Activated T-cell treated with anti-CD3 and anti-CD28 coated beads, Interleukin-2, amount 50 U/mL, for 72 hours (primary cell): ENCODE data around the gene CRELD2. TPM values are rescaled to one million over a fixed set of nuclear protein-coding genes. Genes with fewer than 3 reads are reported as not detected.
"Not testable (repeated sequence)": the region's sequence is repeated elsewhere in the genome, so short reads cannot be mapped to it uniquely, and the experiment has no call there.

Source experiments
- ATAC-seq, 2 donors: fragments of 150-1000 bp; cut with Tn5 transposase; replicated peaks in 1 of 2; 2 replicates each; pipeline ENCODE4 v1.10.0; 2021; ENCODE audit warnings: moderate library complexity in 2 of 2, mild to moderate bottlenecking in 1 of 2
- DNase-seq, 2 donors: peaks; one replicate each; pipeline ENCODE4 v3.0.0; 2021 to 2022; ENCODE audit warnings: mixed read lengths in 1 of 2
- H3K27ac Mint-ChIP-seq: one replicate; pipeline ENCODE4 v1.8.0; 2022; ENCODE audit warnings: mild to moderate bottlenecking, moderate library complexity, mixed read lengths
- H3K27me3 Mint-ChIP-seq: one replicate; pipeline ENCODE4 v1.8.0; 2022; ENCODE audit warnings: low read depth, mixed read lengths
- H3K36me3 Mint-ChIP-seq, 2 donors: one replicate each; pipeline ENCODE4 v1.8.0; 2022; ENCODE audit warnings: mixed read lengths in 2 of 2, mild to moderate bottlenecking in 1 of 2; ENCODE audit not compliant: insufficient read depth in 2 of 2
- H3K4me1 Mint-ChIP-seq: one replicate; pipeline ENCODE4 v1.8.0; 2022; ENCODE audit warnings: low read depth, mixed read lengths
- H3K4me3 Mint-ChIP-seq, 2 donors: one replicate each; pipeline ENCODE4 v1.8.0; 2022; ENCODE audit warnings: mild to moderate bottlenecking in 2 of 2, mixed read lengths in 2 of 2, moderate library complexity in 2 of 2
- H3K9me3 Mint-ChIP-seq, 2 donors: one replicate each; pipeline ENCODE4 v1.8.0; 2022; ENCODE audit warnings: mixed read lengths in 2 of 2
- total RNA-seq, 2 donors: library from RNA; stranded (reverse); gene quantifications; one replicate each; pipeline ENCODE4 v1.2.3, GENCODE V29; 2022

Gene CRELD2
- total RNA-seq, 2 donors from 2014 or later, result 24.4 to 33.2 TPM

DNA sequence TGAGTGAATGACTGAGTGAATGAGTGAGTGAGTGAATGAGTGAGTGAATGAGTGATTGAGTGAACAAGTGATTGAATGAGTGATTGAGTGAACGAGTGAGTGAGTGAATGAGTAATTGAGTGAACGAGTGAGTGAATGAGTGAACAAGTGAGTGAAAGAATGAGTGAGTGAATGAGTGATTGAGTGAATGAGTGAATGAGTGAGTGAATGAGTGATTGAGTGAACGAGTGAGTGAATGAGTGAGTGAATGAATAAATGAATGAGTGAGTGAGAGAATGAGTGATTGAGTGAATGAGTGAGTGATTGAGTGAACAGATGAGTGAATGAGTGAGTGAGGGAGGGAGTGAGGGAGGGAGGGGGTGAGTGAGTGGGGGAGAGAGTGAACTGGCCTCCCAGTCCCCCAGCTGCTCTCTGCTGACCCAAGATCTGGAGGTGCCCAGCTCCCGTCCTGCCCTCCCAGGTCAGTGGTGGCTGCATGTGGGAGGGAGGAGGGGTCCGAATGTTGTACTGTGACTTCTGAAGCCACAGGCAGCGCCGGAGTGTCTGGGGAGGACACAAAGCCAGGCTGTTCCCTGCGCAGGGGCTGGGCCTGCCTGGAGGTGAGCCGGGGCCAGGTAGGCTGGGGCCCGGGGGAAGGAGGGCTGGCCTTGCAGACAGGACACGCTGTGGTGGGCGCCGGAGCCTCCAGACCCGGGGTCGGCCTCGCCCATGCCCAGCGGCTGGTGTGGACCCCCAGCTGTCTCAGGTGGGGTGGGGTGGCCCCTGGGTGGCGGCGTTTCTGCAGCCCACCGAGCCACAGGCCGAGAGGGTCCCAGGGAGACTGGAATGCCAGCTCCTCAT is 24.4 kb downstream of the CRELD2 start:
- no peak overlapping the region for H3K4me3 Mint-ChIP-seq
- H3K36me3 Mint-ChIP-seq, result no peaks in the 10 kb centered on the region
- H3K4me1 Mint-ChIP-seq, result peaks cover 14% of the 10 kb centered on the region
- peaks cover 0 to 3% of the 10 kb centered on the region in 2 donors for H3K9me3 Mint-ChIP-seq
- no peak overlapping the region for H3K27ac Mint-ChIP-seq
- no peak for ATAC-seq
- DNase-seq, result no peak
- no peaks in the 10 kb centered on the region for H3K27me3 Mint-ChIP-seq

DNA sequence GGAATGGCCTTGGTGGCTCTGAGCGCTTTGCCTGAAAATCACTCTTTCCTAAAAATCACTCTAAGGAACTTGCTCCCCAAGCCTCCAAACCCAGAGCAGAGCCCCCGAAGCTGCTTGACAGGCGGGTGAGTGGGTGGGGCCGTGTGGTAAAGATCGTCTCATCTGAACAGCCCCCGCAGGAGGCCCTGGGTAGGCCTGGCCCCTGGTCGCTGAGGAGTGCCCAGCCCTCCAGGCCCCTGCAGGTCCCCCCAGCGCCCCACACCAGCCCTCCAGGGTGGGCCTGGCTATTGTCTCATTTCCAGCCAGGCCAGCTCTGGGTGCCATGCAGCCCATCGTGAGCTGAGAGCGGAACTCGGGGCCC is 25.0 kb downstream of the CRELD2 start:
- DNase-seq, result no peak
- no peak overlapping the region for H3K4me3 Mint-ChIP-seq
- peaks cover 14% of the 10 kb centered on the region for H3K4me1 Mint-ChIP-seq
- ATAC-seq, result no peak
- H3K36me3 Mint-ChIP-seq, result no peaks in the 10 kb centered on the region
- no peak overlapping the region for H3K27ac Mint-ChIP-seq
- H3K9me3 Mint-ChIP-seq, result peaks cover 0 to 3% of the 10 kb centered on the region in 2 donors
- H3K27me3 Mint-ChIP-seq, result no peaks in the 10 kb centered on the region

DNA sequence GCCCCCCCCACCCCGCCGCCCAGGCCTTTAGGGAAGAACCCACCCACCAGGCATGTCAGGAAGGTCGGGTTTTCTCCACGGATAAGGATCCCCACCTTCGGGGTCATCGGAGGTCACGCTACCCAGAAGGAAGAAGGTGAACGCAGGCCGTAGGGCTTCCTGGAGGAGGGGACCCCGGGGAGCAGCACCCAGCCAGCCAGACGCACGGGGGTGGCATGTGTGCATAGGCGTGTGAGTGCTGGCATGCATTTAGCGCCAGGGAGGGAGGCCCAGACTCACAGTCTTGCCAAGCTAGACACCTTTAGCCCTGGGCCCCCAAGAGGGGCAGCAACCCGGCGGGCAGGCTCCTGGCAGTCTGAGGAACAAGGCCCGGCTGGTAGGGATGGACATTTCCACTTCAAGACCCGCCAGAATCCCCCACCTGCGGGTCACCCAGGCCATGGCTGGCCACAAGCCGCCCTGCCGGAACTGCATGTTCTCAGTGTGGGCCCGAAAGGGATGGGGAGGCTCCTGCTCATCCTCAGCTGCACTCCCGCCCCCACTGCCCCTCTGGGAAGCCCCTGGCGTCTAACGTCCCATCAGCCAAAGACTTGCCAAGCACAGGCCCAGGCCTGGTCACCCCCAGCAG is 25.5 kb downstream of the CRELD2 start:
- H3K27me3 Mint-ChIP-seq, result no peaks in the 10 kb centered on the region
- ATAC-seq (no peak), DNase-seq (no peak)
- H3K27ac Mint-ChIP-seq, result no peak overlapping the region
- no peak overlapping the region for H3K4me3 Mint-ChIP-seq
- H3K9me3 Mint-ChIP-seq, result peaks cover 0 to 3% of the 10 kb centered on the region in 2 donors
- H3K36me3 Mint-ChIP-seq, result no peaks in the 10 kb centered on the region
- peaks cover 14% of the 10 kb centered on the region for H3K4me1 Mint-ChIP-seq

DNA sequence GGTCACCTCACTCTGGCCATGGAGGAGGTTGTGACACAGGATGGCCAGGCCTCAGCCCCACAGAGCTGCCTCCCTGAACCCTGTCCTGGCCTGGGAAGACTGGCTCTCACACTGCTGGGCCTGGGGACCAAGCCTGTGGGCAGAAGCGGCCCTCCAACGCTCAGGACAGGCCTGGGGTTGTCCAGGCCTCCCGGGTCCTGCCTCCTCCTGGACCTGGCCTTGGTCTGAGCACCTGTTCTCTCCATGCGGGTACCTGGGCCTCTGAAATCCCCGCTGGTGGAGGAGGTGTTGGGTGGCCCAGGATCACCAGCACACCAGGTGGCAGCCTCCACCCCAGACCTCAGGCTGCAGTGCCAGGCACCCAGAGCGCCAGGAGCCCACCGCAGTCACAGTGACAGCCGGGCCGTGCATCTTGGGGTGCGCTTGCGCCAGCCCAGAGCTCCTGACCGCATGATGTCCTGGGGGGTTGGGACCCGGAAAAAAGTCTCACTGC is 26.0 kb downstream of the CRELD2 start:
- ATAC-seq (peak in 1 of 2 donors; percentile 14), DNase-seq (no peak)
- H3K9me3 Mint-ChIP-seq, result peaks cover 0 to 3% of the 10 kb centered on the region in 2 donors
- no peaks in the 10 kb centered on the region for H3K27me3 Mint-ChIP-seq
- H3K4me3 Mint-ChIP-seq, result no peak overlapping the region
- peaks cover 10% of the 10 kb centered on the region for H3K4me1 Mint-ChIP-seq
- no peak overlapping the region for H3K27ac Mint-ChIP-seq
- H3K36me3 Mint-ChIP-seq, result no peaks in the 10 kb centered on the region

DNA sequence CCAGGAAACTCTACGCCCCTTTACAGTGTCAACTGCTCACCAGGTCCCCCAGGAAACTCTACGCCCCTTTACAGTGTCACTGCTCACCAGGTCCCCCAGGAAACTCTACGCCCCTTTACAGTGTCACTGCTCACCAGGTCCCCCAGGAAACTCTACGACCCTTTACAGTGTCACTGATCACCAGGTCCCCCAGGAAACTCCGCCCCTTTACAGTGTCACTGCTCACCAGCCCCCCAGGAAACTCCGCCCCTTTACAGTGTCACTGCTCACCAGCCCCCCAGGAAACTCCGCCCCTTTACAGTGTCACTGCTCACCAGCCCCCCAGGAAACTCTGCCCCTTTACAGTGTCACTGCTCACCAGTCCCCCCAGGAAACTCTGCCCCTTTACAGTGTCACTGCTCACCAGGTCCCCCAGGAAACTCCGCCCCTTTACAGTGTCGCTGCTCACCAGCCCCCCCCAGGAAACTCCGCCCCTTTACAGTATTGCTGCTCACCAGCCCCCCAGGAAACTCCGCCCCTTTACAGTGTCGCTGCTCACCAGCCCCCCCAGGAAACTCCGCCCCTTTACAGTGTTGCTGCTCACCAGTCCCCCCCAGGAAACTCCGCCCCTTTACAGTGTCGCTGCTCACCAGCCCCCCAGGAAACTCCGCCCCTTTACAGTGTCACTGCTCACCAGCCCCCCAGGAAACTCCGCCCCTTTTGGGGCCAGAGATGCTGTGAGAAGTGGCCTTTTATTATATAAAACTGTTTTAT is 26.8 kb downstream of the CRELD2 start:
- not testable (repeated sequence) for H3K4me1 Mint-ChIP-seq, H3K4me3 Mint-ChIP-seq, H3K27me3 Mint-ChIP-seq, H3K36me3 Mint-ChIP-seq, H3K9me3 Mint-ChIP-seq
- peak; percentile 58 to 71 for DNase-seq
- peak in 1 of 2 donors; percentile 20 for ATAC-seq
- peak overlapping the region; percentile 54 for H3K27ac Mint-ChIP-seq

DNA sequence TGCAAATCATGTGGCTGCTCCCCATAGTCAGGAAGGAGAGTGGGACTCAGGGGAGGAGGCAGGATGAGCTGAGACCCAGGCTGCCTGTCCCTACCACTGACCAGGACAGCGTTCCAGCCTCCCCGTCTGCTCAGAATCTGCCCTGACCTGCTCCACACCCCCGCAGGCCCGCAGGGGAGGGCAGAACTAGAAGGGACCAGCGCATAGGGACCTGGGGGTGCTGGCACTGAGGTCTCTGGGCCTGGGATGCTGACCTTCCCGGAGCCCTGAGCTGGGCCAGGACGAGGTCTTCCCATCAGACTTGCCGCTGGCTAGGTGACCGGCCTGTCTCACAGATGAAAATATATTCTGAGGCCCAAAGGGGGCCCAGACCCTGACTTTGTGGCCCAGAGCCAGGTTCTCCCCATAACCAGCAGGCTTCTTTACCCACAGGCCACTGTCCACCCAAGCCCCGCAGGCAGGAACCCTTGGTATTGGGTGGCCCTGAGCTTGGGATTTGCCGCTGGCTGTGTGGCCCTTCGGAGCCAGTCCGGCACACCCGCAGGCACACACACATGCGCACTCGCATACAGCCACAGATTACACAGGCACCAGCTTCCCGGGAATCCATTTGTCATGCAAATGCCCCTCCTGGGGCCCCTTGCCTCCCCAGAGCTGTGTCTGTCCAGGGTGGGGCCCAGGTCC is 28.3 kb downstream of the CRELD2 start:
- Mint-ChIP-seq H3K27me3 (no peaks in the 10 kb centered on the region), H3K4me1 (peaks cover 7% of the 10 kb centered on the region), H3K27ac (no peak overlapping the region), H3K36me3 (no peaks in the 10 kb centered on the region), H3K4me3 (no peak overlapping the region), H3K9me3 (no peaks in the 10 kb centered on the region)
- ATAC-seq (no peak), DNase-seq (no peak)

DNA sequence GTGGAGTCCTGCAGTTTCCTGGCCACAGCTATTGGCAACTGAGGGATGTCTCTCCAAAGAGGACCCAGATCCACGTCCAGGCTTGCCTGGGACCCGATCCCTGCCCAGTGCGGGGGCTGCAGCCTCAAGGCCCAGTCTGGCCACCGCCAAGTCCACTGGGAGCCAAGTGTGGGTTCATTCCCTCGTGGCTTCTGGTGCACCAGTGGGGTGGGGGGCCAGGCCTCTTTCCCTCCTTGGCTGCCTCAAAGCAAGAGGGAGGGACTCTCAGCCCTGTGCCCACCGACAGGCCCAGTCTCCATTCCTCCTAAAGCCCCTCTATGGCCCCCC is 28.8 kb downstream of the CRELD2 start:
- no peaks in the 10 kb centered on the region for H3K36me3 Mint-ChIP-seq
- H3K27me3 Mint-ChIP-seq, result no peaks in the 10 kb centered on the region
- no peak overlapping the region for H3K27ac Mint-ChIP-seq
- no peak overlapping the region for H3K4me3 Mint-ChIP-seq
- peaks cover 7% of the 10 kb centered on the region for H3K4me1 Mint-ChIP-seq
- ATAC-seq (no peak), DNase-seq (no peak)
- no peaks in the 10 kb centered on the region for H3K9me3 Mint-ChIP-seq

DNA sequence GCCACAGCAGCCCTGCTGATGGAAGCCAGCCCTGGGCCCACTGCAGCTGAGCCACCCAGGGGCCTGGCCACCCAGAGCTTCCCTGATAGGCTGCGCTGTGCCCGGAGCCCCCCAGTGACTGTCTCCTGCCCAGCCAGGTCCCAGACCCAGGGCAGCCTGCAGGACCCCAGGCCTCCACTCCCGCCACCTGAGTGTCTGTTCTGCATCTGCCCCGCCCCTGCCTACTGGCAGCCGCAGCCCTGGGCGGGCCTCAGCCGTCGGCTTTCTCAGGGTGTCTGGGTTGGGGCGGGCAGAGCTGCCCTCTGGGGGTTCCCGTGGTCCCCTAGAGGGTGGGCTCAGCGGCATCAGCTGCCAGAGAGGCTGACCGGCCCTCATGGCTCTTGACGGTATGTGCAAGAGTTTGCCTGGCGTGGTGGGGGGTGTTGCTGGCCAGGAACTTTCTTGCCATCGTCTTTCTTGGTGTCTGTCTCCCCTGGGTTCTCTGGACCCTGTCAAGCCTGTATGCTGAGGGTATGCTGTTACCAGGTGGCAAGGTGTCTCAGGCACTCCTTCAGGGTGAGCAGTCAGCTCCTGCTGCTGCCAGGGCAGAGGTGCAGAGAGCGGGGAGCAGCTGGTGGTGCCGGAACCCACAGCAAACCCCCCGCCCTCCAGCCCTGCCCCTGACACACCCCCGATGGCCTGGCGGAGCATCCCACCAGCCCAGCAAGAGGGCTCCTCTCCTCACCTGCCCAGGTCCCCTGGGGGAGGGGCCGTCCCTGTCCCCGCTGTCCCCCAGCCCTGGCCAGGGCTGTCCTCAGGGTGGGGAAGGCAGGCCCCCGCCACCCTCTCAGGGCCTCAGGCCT is 29.9 kb downstream of the CRELD2 start:
- Mint-ChIP-seq H3K4me1 (peaks cover 7% of the 10 kb centered on the region), H3K27me3 (no peaks in the 10 kb centered on the region)

DNA sequence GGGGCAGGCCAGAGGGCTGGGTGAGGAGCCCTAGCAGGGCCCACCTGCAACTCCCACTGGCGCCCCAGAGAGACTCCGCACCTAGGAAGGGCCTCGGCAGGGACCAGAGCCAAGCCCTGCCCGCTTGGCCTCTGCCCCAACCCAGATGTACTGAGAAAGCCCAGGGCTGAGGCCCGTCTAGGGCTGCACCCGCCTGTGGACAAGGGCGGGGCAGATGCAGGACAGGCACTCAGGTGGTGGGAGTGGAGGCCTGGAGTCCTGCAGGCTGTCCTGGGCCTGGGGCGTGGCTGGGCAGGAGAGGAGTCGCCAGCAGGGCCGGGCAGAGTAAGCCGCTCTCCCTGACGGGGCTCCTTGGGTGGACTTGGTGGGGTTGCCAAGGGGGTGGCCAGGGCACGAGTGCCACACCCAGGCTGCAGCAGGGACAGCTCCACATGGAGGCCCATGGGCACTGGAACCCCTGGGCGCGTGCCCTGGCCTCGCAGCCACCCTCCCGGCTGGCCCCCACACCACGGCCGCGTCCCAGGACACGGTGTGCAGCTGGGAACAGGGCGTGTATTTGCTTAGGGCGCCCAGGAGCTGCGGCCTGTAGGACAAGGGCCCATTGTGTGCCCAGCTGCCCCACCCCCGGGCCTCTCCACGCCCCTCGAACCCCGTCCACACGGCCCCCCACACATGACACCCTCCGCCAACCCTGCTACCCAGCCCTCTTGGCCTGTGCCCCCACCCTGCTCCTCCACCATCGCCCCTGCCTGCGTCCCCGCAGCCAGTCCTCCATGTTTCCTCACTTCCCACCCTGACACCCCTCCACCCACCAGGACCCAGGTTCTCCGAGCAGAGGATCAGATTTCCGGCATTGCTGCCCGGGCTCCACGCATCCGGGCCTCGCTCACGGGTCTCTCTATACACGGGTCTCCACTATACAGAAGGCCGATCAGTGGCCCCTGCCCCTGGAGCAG is 30.8 kb downstream of the CRELD2 start:
- no peak for DNase-seq
- ATAC-seq, result no peak
- Mint-ChIP-seq H3K4me1 (peaks cover 7% of the 10 kb centered on the region), H3K36me3 (no peaks in the 10 kb centered on the region), H3K4me3 (no peak overlapping the region), H3K9me3 (no peaks in the 10 kb centered on the region), H3K27me3 (no peaks in the 10 kb centered on the region), H3K27ac (no peak overlapping the region)

More for the DNA sequence above, 29.9 kb downstream of the CRELD2 start:
- Mint-ChIP-seq H3K9me3 (no peaks in the 10 kb centered on the region), H3K27ac (no peak overlapping the region), H3K4me3 (no peak overlapping the region), H3K36me3 (no peaks in the 10 kb centered on the region)
- DNase-seq (no peak), ATAC-seq (no peak)

DNA sequence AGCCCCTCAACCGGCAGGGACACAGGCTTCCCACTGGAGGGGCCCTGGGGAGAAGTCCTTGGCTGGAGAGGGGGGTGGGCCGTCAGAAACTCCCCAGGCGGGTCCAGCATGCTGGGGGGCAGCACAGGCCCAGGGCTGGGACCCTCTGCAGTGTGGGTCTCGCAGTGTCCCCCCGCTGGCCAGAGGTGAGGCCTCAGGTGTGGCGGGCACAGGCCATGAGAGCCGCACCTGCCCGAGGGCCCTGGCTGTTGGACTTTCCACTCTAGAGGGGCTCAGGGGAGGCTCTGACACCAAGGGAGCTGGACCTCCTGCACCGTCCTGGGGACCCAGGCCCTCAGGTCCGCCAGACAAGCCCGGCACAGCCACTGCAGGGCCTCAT is 31.5 kb downstream of the CRELD2 start:
- H3K4me1 Mint-ChIP-seq, result peaks cover 7% of the 10 kb centered on the region
- H3K27ac Mint-ChIP-seq, result no peak overlapping the region
- ATAC-seq (no peak), DNase-seq (no peak)
- no peaks in the 10 kb centered on the region for H3K9me3 Mint-ChIP-seq
- no peaks in the 10 kb centered on the region for H3K36me3 Mint-ChIP-seq
- H3K4me3 Mint-ChIP-seq, result no peak overlapping the region
- H3K27me3 Mint-ChIP-seq, result no peaks in the 10 kb centered on the region

DNA sequence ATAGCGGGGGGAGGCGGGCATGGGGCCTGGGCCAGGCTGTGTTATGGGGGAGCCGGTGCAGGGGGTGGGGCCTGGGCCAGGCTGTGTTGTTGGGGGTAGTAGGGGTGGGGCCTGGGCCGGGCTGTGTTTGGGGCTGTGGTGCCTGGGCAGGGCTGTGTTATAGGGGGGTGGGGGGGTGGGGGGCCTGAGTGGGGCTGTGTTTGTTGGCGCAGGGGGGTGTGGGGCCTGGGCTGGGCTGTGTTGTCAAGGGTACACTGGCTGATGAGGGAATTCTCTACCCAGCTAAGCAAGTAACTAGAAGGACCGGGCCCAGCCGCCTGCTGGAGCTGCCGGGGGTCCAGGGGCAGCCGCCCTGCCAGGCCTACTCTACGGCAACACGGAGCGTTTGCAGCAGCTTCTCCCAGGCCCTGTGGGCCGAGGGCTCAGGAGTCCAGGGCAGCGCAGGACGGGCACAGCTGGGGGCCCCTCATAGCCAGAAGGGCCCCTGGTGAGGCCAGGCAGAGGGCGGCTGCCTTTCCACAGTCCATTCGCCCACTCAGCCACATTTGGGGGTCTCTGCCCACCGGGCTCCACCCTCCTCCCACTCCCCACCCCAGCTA is 32.1 kb downstream of the CRELD2 start:
- ATAC-seq, result no peak
- peaks cover 4% of the 10 kb centered on the region for H3K4me1 Mint-ChIP-seq
- no peaks in the 10 kb centered on the region for H3K9me3 Mint-ChIP-seq
- no peaks in the 10 kb centered on the region for H3K36me3 Mint-ChIP-seq
- H3K27me3 Mint-ChIP-seq, result no peaks in the 10 kb centered on the region
- no peak for DNase-seq
- no peak overlapping the region for H3K27ac Mint-ChIP-seq
- H3K4me3 Mint-ChIP-seq, result no peak overlapping the region
